ENCODE data around the gene AHRR.

GRCh38 chr5:380701-381309, 59.3 kb downstream of the AHRR start:
- no peak for TF ChIP-seq CTCF (IDR thresholded peaks at IDR 0.05; ENCODE audit: poor library complexity)
- no peak for TF ChIP-seq EZH2 (IDR thresholded peaks at IDR 0.05; ENCODE audit: borderline replicate concordance)
- no peak for TF ChIP-seq EZH2phosphoT487 (IDR thresholded peaks at IDR 0.05; ENCODE audit: low read depth, severe bottlenecking, unreplicated experiment)
